ENCODE results near the gene CDH4.

DNA sequence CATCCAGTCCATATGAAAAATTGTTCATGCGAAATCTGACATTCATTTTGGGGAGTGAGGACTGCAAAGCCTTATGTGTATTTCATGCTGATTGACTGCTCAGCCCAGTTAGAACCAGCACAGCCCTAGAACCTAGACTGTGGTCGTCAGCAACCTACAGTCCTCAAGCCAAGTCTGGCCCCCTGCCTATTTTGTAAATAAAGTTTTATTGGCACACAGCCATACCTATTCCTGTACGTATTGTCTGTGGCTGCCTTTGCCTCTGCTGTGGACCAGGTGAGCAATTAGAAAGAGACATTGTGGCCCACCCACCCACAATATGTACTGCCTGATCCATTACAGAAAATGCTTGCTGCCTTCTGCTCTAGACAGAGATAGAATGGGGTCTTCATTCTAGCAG lies 422.6 kb downstream of the CDH4 start:
- TF ChIP-seq CTCF (IDR thresholded peaks at IDR 0.05), result no peak
- no peak for TF ChIP-seq EP300 (IDR thresholded peaks at IDR 0.05; ENCODE audit: low read depth)
